Measurements from ENCODE around the gene CCDC157.

The CCDC157 gene

DNA sequence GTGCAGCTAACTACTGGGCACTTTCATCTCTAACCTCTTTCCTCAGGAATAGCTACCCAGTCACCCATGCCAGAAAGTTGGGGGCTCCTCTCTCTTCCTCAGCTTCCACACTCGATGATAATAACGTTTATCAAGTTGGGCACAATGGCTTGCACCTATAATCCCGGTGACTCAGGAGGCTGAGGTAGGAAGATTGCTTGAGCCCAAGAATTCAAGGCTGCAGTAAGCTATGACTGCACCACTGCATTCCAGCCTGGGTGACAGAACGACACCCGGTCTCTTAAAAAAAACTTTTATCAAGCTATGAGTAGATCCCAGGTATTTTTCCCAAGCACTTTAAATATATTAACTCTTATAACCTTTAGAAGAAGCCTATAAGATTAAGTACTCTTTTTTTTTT, 2.2 kb upstream of the CCDC157 start:
- DNase-seq (ENCODE audit: low spot score), result no peak
- no peak for FAIRE-seq

DNA sequence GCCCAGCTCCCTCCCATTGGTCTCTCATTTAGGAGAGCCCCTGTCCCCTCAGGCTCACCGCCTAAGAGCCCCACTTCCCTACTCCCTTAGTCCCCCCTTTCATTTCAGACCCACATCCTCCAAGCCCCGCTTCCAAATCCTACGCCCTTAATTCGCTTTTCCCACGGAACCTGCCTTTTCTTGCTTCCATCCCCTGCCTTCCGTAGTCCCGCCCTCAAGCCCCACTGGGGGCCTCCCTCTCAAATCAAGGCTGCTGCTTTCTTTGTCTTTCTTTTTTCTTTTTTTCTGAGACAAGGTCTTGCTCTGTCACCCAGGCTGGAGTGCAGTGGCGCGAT, 396 bp downstream of the CCDC157 start:
- no peak for FAIRE-seq
- DNase-seq (ENCODE audit: low spot score), result no peak

DNA sequence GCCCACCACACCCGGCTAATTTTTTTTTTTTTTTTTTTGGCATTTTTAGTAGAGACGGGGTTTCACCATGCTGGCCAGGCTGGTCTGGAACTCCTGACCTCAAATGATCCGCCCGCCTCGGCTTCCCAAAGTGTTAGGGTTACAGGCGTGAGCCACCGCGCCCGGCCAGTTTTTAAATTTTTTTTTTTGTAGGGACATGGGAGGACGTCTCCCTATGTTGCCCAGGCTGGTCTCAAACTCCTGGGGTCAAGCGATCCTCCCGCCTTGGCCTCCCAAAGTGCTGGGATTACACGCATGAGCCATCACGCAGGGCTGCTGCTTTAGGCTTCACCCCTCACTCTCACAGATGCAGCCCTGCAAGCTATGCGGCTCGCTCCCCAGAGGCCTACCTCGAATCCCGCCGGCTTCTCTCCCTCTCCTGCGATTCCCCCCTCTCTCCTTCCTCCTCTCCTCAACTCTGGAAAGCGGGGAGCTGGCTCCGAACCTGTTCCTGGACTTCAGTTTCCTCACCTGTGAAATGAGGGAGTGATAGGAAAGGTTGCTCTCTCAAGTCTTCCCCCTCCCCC, 926 bp downstream of the CCDC157 start:
- no peak for DNase-seq (ENCODE audit: low spot score)
- FAIRE-seq, result peak; percentile 20

DNA sequence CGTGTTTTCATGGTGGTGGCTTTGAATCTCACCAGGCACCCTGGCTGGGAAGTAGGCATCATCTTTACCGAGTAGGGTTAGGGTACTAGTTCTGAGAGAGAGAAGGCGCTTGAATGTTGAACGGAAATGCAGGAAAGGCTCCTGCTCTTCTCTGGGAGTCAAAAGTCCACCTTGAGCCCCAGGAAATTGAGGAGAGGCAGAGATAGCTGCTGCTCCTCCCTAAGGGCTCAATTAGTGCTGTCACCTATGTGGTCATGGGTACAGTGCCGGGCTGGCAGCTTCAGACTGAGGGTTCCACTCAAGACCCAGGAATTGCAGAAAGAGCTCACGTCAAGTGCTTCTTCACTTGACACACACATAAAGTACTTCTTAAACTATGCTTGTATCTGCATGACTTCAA, 1.7 kb downstream of the CCDC157 start:
- DNase-seq (ENCODE audit: low spot score), result no peak
- FAIRE-seq, result no peak

DNA sequence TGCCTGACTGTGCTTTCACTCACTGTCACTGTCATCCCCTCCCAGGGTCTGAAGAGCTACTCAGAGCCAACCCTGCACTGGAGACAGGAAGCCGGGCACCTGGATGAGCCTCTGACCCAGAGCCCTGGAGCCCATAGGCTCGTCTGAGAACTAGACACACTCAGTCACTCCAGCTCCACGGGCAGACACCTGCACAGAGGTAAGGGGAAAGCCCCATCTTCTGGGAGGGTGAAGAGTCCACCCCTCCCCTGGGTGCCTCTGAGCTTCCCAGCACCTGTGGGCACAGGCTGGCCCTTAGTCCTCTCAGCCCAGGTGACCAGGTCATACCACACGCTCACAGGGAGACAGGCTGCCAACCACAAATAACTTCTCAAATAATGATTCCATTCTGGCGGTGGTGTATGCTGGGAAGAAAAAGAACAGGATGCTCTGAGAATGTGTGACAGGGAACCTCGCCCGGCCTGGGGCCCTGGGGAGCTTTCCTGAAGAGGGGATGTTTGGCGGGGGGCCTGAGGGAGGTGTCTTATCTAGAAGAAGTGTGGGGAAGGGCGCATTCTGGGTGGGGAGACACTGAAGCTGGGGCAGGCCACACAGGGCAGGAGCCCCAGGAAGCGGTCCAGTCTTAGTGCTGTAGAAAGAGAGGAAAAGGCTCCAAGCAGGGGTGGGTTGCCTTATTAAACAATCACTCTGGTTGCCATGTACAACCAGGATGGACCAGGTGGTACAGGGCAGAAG, 5.3 kb downstream of the CCDC157 start:
- DNase-seq (ENCODE audit: low spot score) (no peak), FAIRE-seq (no peak)

DNA sequence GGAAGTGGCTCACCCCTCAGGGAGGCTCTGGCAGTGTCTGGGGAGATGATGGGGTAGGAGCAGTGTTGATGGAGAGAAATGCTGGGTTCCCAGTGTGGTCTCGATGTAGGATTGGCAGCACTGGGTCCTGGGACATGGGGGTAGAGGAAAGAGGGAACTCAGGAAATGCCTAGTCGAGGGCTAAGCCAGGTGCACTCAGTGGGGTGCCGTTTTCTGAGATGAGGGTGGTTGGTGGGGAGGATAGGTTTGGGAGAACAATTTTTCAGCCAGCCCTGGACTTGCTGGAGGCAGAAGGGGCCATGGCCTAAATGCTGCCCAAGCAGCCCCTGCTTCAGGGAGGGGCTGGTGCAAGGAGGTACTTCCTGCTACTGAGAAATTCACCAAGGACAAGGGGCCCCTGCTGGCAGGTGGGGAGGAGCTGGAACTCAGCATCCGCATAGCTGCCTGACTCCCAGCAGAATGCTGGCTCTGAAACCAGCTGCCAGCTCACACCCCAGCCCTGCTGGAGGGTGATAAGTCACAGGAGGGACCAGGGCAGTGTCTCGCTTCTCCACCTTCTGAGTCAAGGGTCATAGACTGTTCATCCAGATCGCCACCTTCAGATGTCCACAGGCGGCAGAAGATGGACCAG, 6.0 kb downstream of the CCDC157 start:
- no peak for DNase-seq (ENCODE audit: low spot score)

DNA sequence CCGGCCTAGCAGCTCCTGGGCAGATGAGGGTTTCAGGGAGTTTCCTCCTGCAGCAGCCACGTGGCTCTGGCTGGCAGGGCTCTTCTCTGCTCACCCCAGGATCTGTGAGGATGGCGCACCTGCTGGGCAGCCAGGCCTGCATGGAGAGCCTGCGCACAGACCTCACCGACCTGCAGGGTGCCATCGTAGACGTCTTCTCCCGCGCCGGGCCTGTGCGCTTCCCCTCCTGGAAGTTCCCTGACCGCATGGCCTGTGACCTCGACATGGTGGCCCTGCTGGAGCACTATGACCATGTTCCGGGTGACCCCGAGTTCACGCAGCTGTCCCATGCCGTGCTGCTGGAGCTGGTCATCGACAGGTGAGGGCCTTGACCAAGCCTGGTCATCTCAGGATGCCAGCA, 9.1 kb downstream of the CCDC157 start:
- no peak for FAIRE-seq
- no peak for DNase-seq (ENCODE audit: low spot score)

More for the DNA sequence above, 6.0 kb downstream of the CCDC157 start:
- FAIRE-seq, result no peak

DNA sequence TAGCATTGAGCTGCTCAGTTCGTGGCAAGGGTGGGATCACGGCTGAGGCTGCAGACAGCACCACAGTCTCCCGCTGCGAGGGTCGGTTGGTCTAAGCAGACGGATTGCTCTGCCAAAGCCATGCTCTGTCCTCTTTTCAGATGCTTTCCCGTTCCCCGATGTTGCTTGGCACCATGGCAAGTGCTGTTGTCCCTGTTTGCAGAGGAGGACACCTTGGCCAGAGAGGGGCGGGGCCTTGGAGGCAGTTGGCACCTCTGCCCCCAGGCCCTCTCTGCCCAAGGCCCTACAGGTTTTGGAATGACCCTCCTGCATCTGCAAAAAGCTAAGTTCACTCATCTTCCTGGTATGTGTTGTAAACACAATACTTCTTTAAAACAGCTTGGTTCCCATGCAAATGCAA, 11.6 kb downstream of the CCDC157 start:
- FAIRE-seq, result peak; percentile 9
- no peak for DNase-seq (ENCODE audit: low spot score)

DNA sequence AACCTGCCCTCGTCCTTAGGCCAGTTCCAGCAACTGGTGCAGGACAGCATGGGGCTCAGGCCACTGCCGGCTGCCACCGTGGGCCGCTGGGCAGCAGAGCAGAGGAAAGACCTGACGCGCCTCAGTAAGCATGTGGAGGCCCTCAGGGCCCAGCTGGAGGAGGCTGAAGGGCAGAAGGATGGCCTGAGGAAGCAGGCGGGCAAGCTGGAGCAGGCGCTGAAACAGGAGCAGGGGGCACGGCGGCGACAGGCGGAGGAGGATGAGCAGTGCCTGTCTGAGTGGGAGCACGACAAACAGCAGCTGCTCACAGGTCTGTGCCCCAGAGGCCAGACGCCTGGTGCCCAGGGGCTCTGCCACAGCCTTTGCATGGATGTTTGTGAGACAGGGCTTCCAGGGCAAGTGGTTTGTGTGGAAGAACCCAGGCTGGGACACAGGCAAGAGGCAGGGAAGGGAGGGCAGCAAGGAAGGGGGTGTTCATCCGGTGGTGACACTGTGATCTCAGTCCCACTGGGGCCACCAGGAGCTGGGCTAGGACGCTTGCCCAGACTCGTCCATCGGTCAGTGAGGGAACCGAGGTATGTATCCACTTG, 13.9 kb downstream of the CCDC157 start:
- DNase-seq (ENCODE audit: low spot score) (no peak), FAIRE-seq (no peak)

DNA sequence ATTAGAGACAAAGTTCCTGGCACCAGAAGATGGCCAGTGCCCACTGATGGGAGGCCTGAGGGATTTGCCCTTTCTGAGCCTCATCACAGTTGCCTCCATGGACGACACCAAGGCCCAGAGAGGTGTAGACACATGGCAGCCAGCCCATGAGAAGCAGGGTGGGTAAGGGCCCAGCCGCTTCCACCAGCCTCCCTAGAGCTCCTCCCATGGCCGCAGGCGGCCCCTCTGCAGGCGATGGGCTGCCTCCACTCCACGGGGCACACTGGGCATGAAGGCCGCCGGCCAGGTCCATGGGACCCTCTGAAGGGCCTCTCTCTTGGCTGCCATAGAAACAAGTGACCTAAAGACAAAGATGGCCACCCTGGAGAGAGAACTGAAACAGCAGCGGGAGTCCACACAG, 14.5 kb downstream of the CCDC157 start:
- DNase-seq (ENCODE audit: low spot score), result no peak
- FAIRE-seq, result no peak

DNA sequence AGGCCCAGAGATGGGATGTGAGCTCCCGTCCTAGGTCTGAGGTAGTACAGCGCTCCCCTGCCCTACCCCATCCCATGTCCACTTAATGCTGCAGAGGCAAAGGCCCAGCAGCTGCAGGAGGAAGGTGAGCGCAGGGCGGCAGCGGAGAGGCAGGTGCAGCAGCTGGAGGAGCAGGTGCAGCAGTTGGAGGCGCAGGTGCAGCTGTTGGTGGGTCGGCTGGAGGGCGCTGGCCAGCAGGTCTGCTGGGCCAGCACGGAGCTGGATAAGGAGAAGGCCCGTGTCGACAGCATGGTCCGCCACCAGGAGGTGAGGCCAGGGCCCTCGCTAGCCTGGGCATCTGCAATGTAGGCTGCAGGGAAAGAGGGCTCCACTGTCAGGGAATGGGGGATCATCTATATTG, 15.2 kb downstream of the CCDC157 start:
- no peak for FAIRE-seq
- DNase-seq (ENCODE audit: low spot score), result no peak

DNA sequence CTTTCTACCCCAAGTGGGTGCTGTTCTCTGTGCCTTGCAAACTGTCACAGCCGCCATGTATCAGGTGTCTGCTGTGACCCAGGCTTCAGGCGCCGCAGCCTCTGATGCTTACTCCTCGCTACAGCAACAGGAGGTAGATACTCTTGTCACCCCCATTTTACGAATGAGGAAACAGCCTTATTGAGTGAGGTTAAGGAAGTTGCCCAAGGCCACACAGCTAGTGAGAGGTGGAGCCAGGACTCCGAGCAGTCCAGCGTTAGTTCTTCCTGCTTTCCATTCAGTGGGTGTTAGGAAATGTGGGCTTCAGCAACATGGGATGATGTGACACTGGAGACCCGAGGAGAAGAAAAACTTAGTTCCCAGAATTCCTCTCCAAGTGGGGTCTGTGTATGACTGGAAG, 16.1 kb downstream of the CCDC157 start:
- DNase-seq (ENCODE audit: low spot score), result no peak
- no peak for FAIRE-seq

DNA sequence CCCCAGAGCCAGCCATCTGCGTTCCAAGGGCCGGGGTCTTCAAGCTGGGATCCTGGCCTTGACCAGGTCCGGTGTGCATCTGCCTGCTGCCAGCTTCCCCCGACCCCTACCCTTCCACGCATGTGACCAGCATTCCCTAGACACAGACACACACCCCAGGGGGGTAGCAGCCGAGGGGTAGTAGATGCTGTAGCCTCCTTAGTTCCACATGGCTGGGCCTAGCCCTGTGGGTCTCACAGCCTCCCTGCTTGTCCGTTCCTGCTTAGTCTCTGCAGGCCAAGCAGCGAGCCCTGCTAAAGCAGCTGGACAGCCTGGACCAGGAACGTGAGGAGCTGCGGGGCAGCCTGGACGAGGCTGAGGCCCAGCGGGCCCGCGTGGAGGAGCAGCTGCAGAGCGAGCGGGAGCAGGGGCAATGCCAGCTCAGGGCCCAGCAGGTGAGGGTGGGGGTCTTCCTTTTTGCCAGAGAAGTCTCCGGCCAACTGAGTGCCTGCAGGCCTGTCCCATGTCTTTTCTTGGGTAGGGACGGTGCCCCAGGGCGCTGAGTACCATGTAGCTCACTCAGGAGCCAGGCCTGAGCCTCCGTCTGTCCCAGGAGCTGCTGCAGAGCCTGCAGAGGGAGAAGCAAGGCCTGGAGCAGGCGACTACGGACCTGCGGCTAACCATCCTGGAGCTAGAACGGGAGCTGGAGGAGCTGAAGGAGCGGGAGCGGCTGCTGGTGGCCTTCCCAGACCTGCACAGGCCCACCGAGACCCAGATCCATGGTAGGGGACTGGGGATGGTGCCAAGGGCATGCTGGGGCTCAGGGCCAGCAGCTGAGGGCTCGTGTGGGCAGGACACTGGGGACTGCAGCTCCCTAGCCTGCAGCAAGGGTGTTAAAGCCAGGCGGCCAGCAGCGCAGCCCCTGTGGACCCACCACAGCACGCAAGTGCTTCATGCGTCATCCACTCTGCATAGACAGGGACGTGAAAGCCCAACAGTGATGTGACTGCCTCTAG, 16.8 kb downstream of the CCDC157 start:
- no peak for DNase-seq (ENCODE audit: low spot score)
- FAIRE-seq, result no peak

DNA sequence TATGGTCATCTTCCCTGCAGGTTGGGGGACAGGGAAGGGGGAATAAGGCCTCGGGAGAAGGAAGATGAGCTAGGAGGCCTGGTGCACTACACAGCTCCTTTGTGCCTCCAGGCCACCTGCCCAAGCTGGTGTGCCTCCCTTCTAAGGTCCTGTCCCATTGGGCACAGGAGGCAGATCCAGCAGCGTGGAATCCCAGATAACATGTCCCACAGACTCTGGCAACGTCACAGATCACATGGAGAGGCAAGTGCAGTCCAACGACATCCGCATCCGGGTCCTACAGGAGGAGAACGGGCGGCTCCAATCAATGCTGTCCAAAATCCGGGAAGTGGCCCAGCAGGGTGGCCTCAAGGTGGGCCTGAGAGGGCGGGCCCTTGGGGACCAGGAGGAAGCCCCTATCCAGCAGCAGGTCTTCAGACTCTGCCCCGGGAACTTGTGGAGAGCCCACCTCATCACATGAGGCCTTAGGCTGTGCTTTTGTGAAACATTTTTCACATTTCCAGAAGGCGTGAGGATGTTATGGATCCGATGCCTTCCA, 18.6 kb downstream of the CCDC157 start:
- DNase-seq (ENCODE audit: low spot score) (no peak), FAIRE-seq (no peak)

DNA sequence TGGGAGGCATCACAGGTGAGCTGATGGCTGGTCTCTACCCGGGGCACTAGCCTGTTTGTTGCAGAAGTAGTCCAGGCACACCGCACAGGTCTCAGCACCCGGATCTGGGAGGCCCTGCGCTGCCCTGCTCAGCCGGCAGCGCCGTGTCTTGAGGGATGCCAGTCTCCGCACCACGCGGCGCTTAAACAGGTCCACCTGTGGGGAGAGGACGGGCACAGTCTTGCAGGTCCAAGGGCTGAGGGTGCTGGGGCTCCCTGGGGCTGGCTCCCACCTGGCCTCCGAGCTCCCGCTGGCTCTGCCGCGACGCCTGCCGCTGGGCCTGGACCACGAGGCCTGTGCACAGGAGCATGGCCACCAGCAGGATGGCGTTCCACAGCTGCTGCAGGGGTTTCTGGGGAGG, 23.2 kb downstream of the CCDC157 start:
- DNase-seq (ENCODE audit: low spot score) (no peak), FAIRE-seq (no peak)

DNA sequence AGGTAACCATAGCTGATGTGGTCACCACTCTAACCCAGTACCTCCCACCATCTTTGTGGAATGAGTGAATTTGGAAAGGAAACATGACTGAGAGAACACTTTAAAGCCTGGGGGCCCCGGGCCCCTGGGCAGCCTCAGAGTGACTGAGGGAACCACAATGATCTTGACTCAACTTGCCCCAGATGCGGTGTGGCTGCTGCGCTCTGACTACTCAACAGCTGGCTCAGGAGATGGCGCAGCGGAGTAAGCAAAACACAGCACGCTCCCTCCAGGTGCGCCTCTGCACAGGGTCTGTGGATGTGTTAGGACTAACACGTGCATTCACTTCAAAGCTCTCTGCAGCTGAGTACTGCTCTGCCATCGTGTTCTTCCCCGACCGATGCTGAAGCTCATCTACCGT, 24.5 kb downstream of the CCDC157 start:
- FAIRE-seq, result peak; percentile 35
- no peak for DNase-seq (ENCODE audit: low spot score)

DNA sequence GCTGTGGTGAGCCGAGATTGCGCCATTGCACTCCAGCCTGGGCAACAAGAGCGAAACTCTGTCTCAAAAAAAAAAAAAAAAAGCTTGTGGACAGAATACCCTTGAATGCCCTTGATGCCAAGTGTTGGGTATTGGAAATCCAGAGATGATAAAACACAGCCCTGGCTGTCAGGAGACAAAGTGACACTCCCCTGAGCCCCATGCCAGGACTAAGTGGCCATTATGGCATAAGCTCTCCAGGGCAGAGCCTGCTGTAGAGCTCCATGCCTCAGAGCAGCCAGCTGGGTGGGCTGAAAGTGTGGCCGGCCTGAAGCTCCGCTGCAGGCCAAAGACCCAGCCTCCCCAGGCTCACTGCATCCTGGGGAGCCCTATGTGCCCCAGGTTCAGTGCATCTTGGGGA, 25.5 kb downstream of the CCDC157 start:
- DNase-seq (ENCODE audit: low spot score) (no peak), FAIRE-seq (no peak)

DNA sequence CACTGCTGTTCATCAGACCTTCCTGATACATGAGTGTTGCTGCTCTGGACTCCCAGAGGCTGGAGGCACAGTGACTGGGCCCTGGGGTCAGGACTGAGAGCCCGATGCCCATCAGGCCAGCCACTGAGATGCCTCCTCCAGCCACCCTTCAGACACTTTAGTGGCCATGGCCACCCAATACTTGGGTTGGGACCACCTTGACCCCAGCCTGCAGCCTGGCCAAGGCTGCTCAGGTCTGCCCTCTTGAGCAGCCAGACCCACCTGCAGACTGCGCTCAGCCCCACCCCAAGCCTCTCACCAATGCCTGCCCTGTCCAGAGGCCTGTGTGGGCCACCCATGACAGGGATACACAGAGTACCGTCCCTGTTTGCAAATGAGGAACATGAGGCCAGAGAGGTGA, 26.3 kb downstream of the CCDC157 start:
- FAIRE-seq (no peak), DNase-seq (ENCODE audit: low spot score) (no peak)

DNA sequence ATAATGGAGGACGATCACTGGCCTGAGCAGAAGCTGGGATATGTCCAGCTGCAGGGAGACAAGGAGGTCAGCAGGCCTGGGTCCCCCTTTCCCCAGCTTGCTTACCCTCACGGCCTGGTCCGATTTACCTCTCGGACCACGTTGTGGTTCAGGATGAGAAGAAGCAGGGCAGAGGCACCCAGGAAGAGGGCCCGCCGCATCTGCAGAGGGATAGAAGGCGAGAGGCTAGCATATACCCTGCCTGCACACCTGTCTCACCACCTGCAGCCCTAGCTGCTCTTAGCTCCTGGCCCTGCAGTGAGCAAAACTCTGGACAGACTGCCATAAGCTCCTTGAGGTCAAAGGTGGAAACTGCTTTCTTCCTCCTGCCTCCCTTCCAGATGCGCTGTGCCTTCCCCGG, 29.1 kb downstream of the CCDC157 start:
- DNase-seq (ENCODE audit: low spot score) (no peak), FAIRE-seq (no peak)

DNA sequence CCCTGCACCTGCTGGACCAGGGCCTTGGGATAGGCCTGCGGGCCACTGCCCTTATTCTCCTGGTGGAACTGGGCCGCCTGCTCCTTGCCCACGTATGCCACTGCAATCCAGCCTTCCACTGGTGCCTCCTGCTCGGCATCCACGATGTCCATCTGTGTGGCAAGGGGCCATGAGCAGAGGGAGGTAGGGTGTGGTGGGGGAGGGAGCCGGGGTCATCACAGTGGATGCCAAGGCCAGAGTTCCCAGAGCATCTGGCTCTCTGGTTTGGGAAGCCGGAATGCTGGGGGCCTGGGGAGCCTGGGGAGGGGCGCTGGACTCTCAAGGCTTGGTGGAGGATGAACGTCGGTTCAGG, 29.8 kb downstream of the CCDC157 start:
- no peak for DNase-seq (ENCODE audit: low spot score)

More for the DNA sequence above, 29.8 kb downstream of the CCDC157 start:
- peak; percentile 23 for FAIRE-seq
